Measurements from ENCODE around the gene CPN2. TPM values are rescaled to one million over a fixed set of nuclear protein-coding genes. Genes with fewer than 3 reads are reported as not detected.

CPN2 gene
- total and polyA plus RNA-seq, 2 of the 8 experiments (the other 6 are each of a cell fraction or from before 2014, with no cell fraction given): 0.03 TPM; not detected in 1

DNA sequence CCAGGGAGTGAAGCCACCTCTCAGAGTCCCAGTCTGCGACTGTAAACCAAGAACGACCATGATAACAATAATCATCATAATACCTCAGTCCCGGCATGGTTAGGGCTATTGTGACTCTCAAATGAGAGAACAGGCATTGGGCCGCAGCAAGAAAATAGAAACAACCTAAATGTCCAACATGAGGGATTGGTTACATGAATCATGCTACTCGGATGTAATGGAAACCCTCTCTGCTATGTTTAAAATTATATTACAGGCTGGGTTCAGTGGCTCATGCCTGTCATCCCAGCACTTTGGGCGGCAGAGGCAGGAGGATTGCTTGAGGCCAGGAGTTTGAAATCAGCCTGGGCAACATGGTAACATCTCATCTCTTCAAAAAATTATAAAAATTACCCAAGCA is 2.8 kb downstream of the CPN2 start:
- Histone ChIP-seq H2BK120ac (replicated peaks; ENCODE audit: low read depth, low read length) (no peak overlapping the region), H2AK5ac (ENCODE audit: low read depth, low read length) (no peak overlapping the region), H3K9ac (replicated peaks in 1 of 4; ENCODE audit: extremely low read depth in 1 of 4, low read depth in 3 of 4, low read length in 3 of 4) (no peak overlapping the region), H3K79me1 (ENCODE audit: low read depth, low read length) (no peaks in the 10 kb centered on the region), H2BK5ac (ENCODE audit: low read depth, low read length) (no peak overlapping the region), H4K5ac (ENCODE audit: insufficient read length, low read depth, low read length) (no peak overlapping the region), H3K4me3 (ENCODE audit: extremely low read depth in 1 of 4, insufficient read depth in 2 of 4, low read depth in 3 of 4, low read length in 4 of 4) (no peak overlapping the region), H3K18ac (ENCODE audit: extremely low read depth, low read length) (no peak overlapping the region), H2BK20ac (ENCODE audit: low read length) (no peak overlapping the region), H3K9me3 (ENCODE audit: insufficient read depth in 2 of 2, low read depth in 1 of 2, low read length in 1 of 2) (no peaks in the 10 kb centered on the region), H3K27me3 (replicated peaks in 1 of 4; ENCODE audit: control insufficient read depth in 3 of 4, extremely low read depth in 1 of 4, insufficient read depth in 3 of 4, low read length in 3 of 4) (peaks cover 0 to 3% (median under 1%) of the 10 kb centered on the region in 4 experiments; a peak in 2 of 7 replicates), H2AFZ (ENCODE audit: low read length) (no peak overlapping the region), H3K27ac (ENCODE audit: low read depth, low read length) (no peak overlapping the region), H4K8ac (ENCODE audit: extremely low read depth, insufficient read depth, low read length) (no peak overlapping the region), H3K23me2 (ENCODE audit: low read depth, low read length) (peaks cover 10% of the 10 kb centered on the region; the same call in 1 of the 2 replicates), H3K23ac (ENCODE audit: insufficient read length) (no peak overlapping the region), H2BK12ac (ENCODE audit: low read depth, low read length) (no peak overlapping the region), H3K14ac (ENCODE audit: insufficient read length) (no peak overlapping the region), H3K36me3 (ENCODE audit: control insufficient read depth in 2 of 4, insufficient read depth in 4 of 4, low read length in 3 of 4) (no peaks in the 10 kb centered on the region), H4K20me1 (replicated peaks in 1 of 2; ENCODE audit: control insufficient read depth in 1 of 2, insufficient read depth in 2 of 2, low read length in 2 of 2) (peaks cover 0 to 5% of the 10 kb centered on the region in 2 experiments), H2BK15ac (ENCODE audit: low read length) (no peak overlapping the region), H4K91ac (replicated peaks; ENCODE audit: insufficient read length, low read length) (no peak overlapping the region), H3K4me2 (ENCODE audit: insufficient read depth in 1 of 2, low read depth in 2 of 2, low read length in 2 of 2) (no peak overlapping the region), H3K4ac (replicated peaks; ENCODE audit: insufficient read length, low read depth, low read length) (no peak overlapping the region), H3K56ac (replicated peaks; ENCODE audit: insufficient read length, low read depth, low read length) (no peak overlapping the region), H3K79me2 (ENCODE audit: control insufficient read depth in 1 of 2, insufficient read depth in 2 of 2, low read length in 2 of 2) (no peaks in the 10 kb centered on the region), H3K4me1 (replicated peaks in 1 of 4; ENCODE audit: control insufficient read depth in 3 of 4, insufficient read depth in 4 of 4, low read length in 3 of 4) (peaks cover 0 to 3% (median 0%) of the 10 kb centered on the region in 4 experiments; a peak in 1 of 7 replicates)
- CTCF ChIA-PET (ENCODE audit: partially characterized antibody): interaction anchor here (1.1 to 3.7 kb wide), 2 partner anchors 8 to 59 kb away, joined by 3 to 36 read pairs; no protein-coding TSS in a partner anchor
- FAIRE-seq (no peak), DNase-seq (ENCODE audit: low read depth in 1 of 2, low spot score in 2 of 2) (no peak)
- WGBS, 2 experiments (ENCODE audit: extremely low coverage in 1 of 2, insufficient coverage in 1 of 2, insufficient read length in 1 of 2, insufficient replicate concordance in 2 of 2, low coverage in 1 of 2, low lambda C conversion rate in 2 of 2, missing lambda C conversion rate in 1 of 2): 89% methylated on average over 6 of the region's 6 CpGs; no CpG with 5 or more reads in 1 of the 2 experiments
- POLR2A ChIA-PET (ENCODE audit: partially characterized antibody): no interaction called here
- TF ChIP-seq ZNF274 (IDR thresholded peaks at IDR 0.05; ENCODE audit: borderline replicate concordance, extremely low read depth, low read length) (no peak), TAF1 (IDR thresholded peaks at IDR 0.05; ENCODE audit: low read depth, low read length) (no peak), EGR1 (IDR thresholded peaks at IDR 0.05; ENCODE audit: borderline replicate concordance, low read depth, low read length) (no peak), RFX5 (IDR thresholded peaks at IDR 0.05; ENCODE audit: borderline replicate concordance, low read depth, low read length) (no peak), PHF8 (conservative IDR thresholded peaks at IDR 0.05; ENCODE audit: low read depth, low read length) (no peak), YY1 (IDR thresholded peaks at IDR 0.05; ENCODE audit: low read depth, low read length) (no peak), CBX5 (IDR thresholded peaks at IDR 0.05; ENCODE audit: low read depth, low read length) (no peak), SIN3A (conservative IDR thresholded peaks at IDR 0.05 in 1 of 2, IDR thresholded peaks at IDR 0.05 in 1 of 2; ENCODE audit: low read depth in 1 of 2, low read length in 2 of 2) (no peak), KDM5A (IDR thresholded peaks at IDR 0.05; ENCODE audit: low read length) (no peak), POLR2A (IDR thresholded peaks at IDR 0.05; ENCODE audit: control extremely low read depth in 1 of 2, low read depth in 2 of 2, low read length in 2 of 2) (no peak), JUN (IDR thresholded peaks at IDR 0.05; ENCODE audit: low read depth, low read length) (no peak), RXRA (IDR thresholded peaks at IDR 0.05; ENCODE audit: insufficient read depth, low read depth, low read length) (no peak), TAF7 (optimal IDR thresholded peaks at IDR 0.05; ENCODE audit: borderline replicate concordance, low read depth, low read length) (no peak)
- TF ChIP-seq, protein P1, sequence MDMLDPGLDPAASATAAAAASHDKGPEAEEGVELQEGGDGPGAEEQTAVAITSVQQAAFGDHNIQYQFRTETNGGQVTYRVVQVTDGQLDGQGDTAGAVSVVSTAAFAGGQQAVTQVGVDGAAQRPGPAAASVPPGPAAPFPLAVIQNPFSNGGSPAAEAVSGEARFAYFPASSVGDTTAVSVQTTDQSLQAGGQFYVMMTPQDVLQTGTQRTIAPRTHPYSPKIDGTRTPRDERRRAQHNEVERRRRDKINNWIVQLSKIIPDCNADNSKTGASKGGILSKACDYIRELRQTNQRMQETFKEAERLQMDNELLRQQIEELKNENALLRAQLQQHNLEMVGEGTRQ (IDR thresholded peaks at IDR 0.05; ENCODE audit: low read length): no peak

Measured in H1 (cell line).